Measurements from ENCODE around the gene UBR1. TPM values are rescaled to one million over a fixed set of nuclear protein-coding genes. Genes with fewer than 3 reads are reported as not detected.
"Not testable (repeated sequence)": the region's sequence is repeated elsewhere in the genome, so short reads cannot be mapped to it uniquely, and the experiment has no call there.

Gene UBR1
- total and polyA plus RNA-seq, 8 donors, result 4.6 to 19.8 (median 14.4) TPM

DNA sequence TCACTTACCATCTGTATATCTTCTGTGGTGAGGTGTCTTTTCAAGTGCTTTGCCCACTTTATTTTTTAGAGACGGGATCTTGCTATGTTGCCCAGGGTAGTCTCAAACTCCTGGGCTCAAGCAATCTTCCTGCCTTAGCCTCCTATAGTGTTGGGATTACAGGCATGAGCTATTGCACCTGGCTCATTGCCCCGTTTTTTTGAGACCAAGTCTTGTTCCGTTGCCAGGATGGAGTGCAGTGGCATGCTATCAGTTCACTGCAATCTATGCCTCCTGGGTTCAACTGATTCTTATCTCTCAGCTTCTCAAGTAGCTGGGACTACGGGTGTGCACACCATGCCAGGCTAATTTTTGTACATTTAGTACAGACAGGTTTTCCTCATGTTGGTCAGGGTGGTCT is 132.7 kb downstream of the UBR1 start:
- H3K36me3 ChIP-seq, result peaks cover 0 to 48% (median 28%) of the 10 kb centered on the region in 3 donors
- no peak for FAIRE-seq

DNA sequence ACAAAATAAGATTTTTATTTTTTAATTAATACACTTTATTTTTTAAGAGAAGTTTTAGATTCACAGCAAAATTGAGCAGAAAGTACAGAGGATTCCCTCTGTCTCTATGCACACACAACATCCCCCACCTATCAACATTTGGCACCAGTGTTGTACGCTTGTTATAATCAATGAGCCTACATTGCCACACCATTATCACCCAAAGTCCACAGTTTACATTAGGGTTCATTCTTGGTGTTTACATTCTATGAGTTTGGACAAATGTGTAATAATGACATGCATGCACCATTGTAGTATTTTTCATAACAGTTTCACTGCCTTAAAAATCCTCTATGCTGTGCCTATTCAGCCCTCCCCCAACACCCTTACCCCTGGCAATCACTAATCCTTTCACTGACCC is 134.0 kb downstream of the UBR1 start:
- H3K27ac ChIP-seq, result no peak overlapping the region
- DNase-seq (no peak), FAIRE-seq (no peak), ATAC-seq (no peak)
- WGBS, 2 donors, result 91 to 96% methylated on average over 1 of the region's 1 CpG
- H3K4me3 ChIP-seq, result no peak overlapping the region
- intact Hi-C loops (cut with DNase I), result no loop called here
- H3K4me1 ChIP-seq, result no peaks in the 10 kb centered on the region
- H3K9me3 ChIP-seq, result no peaks in the 10 kb centered on the region
- H3K36me3 ChIP-seq, result peaks cover 0 to 45% (median 26%) of the 10 kb centered on the region in 3 donors
- no peak for TF ChIP-seq CTCF (IDR thresholded peaks at IDR 0.05)
- H3K27me3 ChIP-seq, result no peaks in the 10 kb centered on the region

More for the DNA sequence above, 132.7 kb downstream of the UBR1 start:
- Histone ChIP-seq H3K27me3 (no peaks in the 10 kb centered on the region), H3K4me3 (no peak overlapping the region), H3K27ac (no peak overlapping the region), H3K4me1 (no peaks in the 10 kb centered on the region), H3K9me3 (no peaks in the 10 kb centered on the region)
- no peak for ATAC-seq
- WGBS, 2 donors, result 89 to 91% methylated on average over 4 of the region's 4 CpGs
- no peak for DNase-seq
- intact Hi-C loops (cut with DNase I), result no loop called here
- no peak for TF ChIP-seq CTCF (IDR thresholded peaks at IDR 0.05)

DNA sequence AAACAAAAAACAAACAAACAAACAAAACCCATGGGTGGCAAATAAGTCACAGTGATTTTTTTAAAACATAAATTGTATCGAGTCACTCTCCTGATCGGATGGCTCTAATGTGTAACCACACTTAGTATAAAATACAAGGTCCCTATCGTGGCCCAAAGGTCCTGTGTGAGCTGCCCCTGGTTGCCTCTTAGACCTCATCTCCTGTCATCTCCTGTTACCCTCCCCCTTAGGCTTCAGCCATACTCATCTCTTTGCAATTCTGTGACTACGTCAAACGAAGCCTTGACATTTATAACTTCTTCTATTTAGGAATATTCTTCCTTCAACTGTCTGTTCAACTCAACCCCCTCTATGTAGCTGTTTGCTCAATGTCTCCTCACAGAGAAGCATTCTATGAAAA is 141.4 kb downstream of the UBR1 start:
- no peaks in the 10 kb centered on the region for H3K4me1 ChIP-seq
- no peak for TF ChIP-seq CTCF (IDR thresholded peaks at IDR 0.05)
- H3K27ac ChIP-seq, result no peak overlapping the region
- intact Hi-C loops (cut with DNase I), result no loop called here
- H3K27me3 ChIP-seq, result no peaks in the 10 kb centered on the region
- 91 to 96% methylated on average over 5 of the region's 5 CpGs for whole genome bisulfite sequencing, 2 donors
- no peak for FAIRE-seq
- DNase-seq, result no peak
- H3K9me3 ChIP-seq, result no peaks in the 10 kb centered on the region
- ATAC-seq, result no peak
- H3K4me3 ChIP-seq, result no peak overlapping the region
- H3K36me3 ChIP-seq, result peaks cover 0 to 27% (median 6%) of the 10 kb centered on the region in 3 donors

DNA sequence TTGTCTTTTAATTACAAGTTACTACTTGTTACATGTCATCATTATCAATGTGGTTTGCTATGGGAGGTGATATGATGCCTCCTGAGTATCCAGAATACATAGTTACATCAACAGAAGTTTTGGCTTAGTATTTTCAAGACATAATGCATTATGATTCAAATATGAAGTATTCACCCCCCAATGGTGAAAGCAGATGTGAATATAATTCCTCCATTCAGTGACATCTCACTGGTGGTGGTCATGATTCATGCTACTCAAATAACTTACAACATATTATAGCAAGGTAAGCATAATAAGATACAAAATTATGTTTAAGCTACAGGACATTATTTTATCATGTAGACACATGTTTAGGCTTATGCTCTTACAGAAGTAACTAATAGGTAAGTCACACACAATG is 150.3 kb downstream of the UBR1 start:
- intact Hi-C loops (cut with DNase I), result no loop called here
- H3K27ac ChIP-seq, result no peak overlapping the region
- no peak for DNase-seq
- H3K36me3 ChIP-seq, result peaks cover 0 to 60% (median 0%) of the 10 kb centered on the region in 3 donors
- FAIRE-seq, result no peak
- no peak for TF ChIP-seq CTCF (IDR thresholded peaks at IDR 0.05)
- H3K9me3 ChIP-seq, result no peaks in the 10 kb centered on the region
- H3K4me1 ChIP-seq, result no peaks in the 10 kb centered on the region
- no peaks in the 10 kb centered on the region for H3K27me3 ChIP-seq
- no peak for ATAC-seq
- no peak overlapping the region for H3K4me3 ChIP-seq

GRCh38 chr15:42954291-42954690 is 151.5 kb downstream of the UBR1 start:
- Histone ChIP-seq H3K4me3 (no peak overlapping the region), H3K36me3 (peaks cover 0 to 61% (median 7%) of the 10 kb centered on the region in 3 donors), H3K9me3 (no peaks in the 10 kb centered on the region), H3K27ac (no peak overlapping the region), H3K27me3 (no peaks in the 10 kb centered on the region), H3K4me1 (no peaks in the 10 kb centered on the region)
- DNase-seq (no peak), ATAC-seq (no peak), FAIRE-seq (no peak)
- intact Hi-C loops (cut with DNase I), result no loop called here
- 94 to 96% methylated on average over 4 of the region's 4 CpGs for WGBS, 2 donors
- TF ChIP-seq CTCF (IDR thresholded peaks at IDR 0.05), result no peak

- ATAC-seq; H3K4me1 ChIP-seq; H3K9me3 ChIP-seq; H3K27me3 ChIP-seq; FAIRE-seq; intact Hi-C loops (cut with DNase I); H3K27ac ChIP-seq; H3K4me3 ChIP-seq; DNase-seq: not testable (repeated sequence)
- WGBS, 2 donors, result 90 to 96% methylated on average over 3 of the region's 3 CpGs
- H3K36me3 ChIP-seq, result peaks cover 2 to 57% (median 11%) of the 10 kb centered on the region in 3 donors
These were observed 156.9 kb downstream of the UBR1 start for GRCh38 chr15:42948898-42949297.
